DMS53 treated with DMSO at 0.1 percent for 48 hours (cell line): ENCODE data around the gene NNMT.

Experiments used
- DNase-seq: peaks from one replicate; lab custom pipeline; 2025; ENCODE audit not compliant: unreplicated experiment; lab: John Stamatoyannopoulos, UW

NNMT gene

DNA sequence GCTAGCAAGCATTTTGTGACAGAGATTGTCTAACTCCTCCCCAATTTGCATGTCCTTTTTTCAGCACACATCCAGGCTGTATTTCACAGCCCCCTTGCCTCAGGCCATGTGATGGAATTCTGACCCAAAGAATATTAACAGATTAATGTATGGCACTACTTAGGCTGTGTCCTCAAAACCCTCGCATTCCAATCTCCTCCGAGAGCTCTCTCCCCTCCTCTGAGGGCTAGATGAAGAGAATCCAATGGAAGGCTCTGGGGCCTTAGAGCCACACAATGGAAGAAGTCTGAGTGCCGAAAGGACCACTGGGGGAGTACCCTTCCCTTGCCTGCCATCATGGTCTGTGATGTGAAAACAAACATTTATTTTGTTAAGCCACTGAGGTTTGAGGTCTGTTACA, 13.7 kb upstream of the NNMT start:
- DNase-seq: no peak

DNA sequence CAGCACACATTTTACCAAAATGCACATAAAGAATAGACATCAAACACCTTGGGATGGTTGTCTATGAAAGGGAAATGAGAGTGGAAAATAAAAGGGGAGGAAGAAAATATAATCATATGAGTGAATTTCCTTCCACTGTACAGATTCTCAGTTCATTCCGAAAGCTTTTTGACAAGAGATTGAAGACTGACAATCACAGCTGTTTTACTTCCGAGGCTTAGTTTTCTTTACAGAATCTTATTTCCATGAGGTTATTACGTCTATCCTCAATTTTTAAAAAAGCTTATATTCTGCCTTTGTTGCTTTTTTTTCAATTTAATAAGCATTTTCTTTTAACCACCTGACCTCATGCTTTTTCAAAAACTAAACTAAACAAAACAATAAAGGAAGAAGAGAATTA, 12.8 kb upstream of the NNMT start:
- DNase-seq: no peak

DNA sequence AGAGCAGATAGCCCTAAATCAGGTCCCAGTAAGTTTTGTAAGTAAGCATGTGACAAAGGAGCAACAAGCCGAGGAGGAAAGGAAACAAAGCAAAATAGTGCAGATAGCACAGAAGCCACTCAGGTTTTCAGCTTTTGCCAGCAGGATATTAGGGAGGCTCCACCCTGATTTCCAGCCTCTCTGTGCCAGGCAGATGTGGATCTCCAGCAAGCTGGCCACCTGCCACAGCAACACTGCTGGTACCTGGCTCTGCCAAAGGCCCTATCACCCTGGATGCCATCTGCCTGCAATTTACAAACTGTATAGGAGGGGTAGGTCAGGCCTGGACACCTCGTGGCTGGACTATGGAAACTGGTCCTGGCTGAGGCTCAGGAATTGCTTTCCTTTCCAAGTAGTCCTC, 12.2 kb upstream of the NNMT start:
- peak; percentile 9 for DNase-seq

DNA sequence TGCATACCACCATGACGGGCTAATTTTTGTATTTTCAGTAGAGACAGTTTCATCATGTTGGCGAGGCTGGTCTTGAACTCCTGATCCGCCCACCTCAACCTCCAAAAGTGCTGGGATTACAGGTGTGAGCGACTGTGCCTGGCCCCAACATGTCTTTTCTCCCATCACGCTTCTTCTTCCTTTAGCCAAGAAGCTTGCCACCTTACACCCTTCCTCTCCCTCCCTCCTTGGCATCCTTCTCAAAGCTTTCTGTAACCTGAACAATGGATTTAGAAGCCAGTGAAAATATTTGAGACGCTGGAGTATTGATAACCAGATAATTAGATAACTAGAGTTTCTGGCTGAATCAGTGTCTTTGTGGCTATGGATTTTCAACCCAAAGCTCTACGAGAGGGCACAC, 11.3 kb upstream of the NNMT start:
- DNase-seq: no peak

DNA sequence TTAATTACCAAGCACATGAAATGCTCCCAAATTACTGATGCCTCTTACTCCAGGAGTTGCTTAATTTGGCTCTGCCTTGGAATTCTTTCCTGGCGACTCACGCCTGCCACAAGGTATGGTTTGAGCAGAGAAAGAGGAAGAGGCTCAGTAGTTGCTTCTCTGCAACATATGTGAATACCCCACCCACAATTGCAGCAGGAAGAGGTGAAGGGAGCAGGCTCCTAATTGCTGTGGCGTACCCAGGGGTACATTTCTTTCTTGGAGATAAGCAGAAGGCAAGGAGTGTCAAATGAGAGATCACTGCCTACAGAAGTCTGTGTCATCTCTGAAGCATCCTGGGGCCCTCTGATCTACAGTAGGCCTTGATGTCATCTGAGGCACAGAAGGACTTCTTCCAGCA, 10.6 kb upstream of the NNMT start:
- DNase-seq: no peak

DNA sequence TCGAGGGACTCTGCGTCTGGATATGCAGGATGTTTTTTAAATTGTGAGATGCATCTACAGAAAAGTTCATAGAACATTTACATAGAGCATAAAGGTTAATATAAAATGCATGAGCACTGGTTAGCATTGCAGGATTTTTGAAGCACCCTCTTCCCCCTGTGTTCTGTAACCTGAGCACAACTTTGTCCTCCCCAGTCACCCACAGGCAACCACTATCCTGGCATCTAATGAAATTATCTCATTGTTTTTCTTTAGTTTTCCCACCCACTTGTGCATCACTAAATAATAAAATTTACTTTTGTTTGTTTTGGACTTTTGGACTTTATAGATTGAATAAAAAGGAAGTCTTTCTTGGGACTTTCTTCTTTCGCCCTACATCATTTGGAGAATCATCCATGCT, 10.0 kb upstream of the NNMT start:
- no peak for DNase-seq

DNA sequence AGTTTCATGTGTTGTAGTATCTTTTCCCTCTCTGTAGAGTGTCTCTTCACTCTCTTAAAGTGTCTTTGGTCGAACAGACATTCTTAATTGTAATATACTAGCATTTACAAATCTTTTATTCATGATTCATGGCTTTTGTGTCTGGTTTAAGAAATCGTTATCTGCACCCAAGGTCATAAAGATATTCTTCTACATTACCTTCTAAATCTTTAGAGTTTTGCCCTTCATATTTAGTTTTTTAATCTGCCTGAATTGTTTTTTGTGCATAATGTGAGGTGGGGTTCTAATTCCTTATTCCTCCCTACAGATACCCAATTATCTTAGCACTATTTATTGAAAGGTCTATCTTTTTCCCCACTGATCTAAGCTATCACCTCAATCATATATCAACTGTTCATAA, 9.0 kb upstream of the NNMT start:
- no peak for DNase-seq

DNA sequence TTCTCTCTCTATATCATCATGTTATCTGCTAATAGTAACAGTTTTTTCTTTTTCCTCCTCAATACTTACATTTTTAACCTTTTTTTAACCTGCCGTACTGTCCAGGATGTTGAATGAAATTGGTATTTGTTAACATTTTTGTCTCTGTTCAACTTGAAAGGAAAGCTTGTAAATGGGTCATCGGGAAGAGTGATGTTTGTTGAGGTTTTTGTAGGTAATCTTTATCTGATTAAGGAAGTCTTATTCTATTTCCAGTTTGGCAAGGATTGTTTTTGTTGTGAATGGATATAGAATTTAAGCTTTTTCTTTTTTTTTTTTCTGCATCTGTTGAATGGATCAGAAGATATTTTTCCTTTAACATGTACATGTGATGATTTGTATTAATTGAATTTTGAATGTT, 8.1 kb upstream of the NNMT start:
- no peak for DNase-seq

DNA sequence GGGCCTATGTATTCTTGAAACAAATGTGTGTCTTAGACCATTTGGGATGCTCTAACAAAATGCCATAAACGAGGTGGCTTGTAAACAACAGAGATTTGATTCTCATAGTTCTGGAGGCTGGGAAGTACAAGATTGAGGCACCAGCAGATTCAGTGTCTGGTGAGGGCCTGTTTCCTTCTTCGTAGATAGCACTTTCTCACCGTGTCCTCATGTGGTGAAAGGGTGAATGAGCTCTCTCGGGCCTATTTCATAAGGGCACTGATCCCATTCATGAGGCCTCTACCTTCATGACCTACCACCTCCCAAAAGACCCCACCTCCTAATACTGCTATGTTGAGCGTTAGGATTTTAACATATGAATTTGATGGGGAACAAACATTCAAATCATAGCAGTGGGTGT, 6.4 kb upstream of the NNMT start:
- no peak for DNase-seq

DNA sequence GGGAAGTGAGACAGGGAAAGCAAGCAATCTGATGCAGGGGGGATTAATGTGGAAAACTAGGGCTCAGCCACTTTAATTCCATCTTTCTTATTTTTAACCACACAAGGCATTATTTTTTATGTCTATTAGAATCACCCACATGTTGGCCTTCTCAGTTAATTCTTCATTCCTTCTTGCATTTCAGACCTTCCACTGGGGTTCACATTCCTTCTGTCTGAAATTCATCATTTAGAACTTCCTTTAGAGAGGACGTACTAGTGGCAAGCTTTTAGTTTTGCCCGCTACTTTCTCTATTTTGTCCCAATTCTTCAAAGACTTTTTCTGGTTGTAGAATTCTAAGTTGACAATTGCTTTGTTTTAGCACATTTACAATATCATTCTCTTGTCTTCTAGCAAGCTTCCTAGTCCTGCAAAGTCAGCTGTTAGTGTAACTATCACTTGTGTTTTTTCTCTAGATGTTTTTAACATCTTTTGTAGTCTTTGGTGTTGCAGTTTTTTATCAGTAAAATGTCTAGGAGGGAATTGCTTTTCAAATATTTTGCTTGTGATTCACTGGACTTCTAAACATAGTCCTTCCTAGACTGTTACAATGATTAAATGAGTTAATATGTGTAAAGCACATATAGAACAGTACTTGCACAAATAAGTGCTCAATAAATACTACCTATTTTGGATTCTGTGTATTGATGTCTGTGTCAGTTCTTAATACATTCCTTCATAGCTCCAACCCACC, 5.5 kb upstream of the NNMT start:
- DNase-seq: no peak

DNA sequence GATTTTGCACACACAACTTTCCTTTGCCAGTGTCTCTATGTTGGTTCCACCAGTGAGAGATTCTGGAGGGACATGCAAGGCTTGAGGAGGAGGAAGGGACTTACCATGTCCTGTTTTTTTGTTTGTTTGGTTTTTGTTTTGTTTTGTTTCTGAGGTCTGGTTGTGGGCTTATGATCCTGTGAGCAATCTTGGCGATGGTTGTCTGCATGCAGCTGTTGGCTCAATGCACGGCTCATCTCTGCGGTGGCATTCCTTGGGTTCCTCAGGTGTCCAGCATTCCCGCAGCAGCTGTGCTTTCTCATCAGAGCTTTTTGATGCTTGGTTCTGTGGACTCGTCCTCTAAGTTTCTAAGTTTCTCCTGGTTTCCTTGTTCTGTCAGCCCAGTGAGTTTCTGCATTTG, 4.8 kb upstream of the NNMT start:
- DNase-seq: no peak

DNA sequence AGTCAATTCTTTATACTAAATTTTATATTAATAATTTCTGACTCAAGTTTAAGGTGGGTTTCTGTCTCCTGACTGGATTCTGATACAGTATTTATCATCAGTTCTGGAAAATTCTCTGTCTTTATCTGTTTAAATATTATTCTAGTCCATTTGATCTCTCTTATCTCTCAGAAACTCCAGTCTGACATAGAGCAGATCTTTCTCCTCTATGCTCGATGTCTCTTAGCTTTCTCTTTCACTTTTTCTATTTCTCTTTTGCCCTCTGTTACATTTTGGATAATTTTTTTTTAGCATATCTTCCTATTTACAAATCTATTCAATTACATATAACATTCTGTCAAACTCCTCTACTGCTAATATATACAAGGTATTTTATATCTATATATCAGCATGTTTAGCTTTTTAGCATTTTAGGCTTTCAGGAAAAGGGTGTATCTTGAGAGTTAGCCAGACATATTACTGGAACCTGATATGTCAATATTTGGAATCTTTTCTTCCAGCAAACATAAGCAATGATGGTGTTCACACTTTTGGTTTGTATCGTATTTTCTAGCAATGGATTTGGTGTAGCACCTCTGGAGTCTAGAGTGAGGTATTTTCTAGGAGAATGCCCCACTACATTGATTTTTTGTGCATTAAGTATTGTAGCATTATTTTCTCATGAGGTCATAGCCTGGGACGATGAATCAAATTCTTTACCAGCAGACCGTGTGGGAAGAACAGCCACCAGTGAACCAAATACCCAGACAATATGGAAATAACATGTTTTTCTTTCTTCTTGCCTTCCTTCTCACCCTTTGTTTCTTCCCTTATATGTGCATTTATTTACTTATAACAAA, 4.1 kb upstream of the NNMT start:
- DNase-seq: no peak

DNA sequence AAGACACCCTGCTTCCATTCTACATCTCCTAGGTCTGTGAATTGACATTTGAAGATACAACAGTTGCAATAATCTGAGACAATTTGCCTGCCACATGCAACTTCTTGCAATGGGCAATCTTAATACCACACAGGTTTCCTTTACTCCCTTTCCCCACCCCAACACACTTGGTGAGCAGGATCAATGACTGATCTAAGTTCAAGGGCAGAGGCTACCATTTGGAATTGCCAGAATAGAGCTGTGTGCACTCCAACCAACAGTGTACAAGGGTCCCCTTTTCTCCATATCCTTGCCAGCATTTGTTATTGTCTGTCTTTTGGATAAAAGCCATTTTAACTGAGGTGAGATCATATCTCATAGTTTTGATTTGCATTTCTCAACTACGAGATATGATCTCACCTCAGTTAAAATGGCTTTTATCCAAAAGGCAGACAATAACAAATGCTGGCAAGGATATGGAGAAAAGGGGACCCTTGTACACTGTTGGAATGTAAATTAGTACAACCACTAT, 2.9 kb upstream of the NNMT start:
- no peak for DNase-seq

DNA sequence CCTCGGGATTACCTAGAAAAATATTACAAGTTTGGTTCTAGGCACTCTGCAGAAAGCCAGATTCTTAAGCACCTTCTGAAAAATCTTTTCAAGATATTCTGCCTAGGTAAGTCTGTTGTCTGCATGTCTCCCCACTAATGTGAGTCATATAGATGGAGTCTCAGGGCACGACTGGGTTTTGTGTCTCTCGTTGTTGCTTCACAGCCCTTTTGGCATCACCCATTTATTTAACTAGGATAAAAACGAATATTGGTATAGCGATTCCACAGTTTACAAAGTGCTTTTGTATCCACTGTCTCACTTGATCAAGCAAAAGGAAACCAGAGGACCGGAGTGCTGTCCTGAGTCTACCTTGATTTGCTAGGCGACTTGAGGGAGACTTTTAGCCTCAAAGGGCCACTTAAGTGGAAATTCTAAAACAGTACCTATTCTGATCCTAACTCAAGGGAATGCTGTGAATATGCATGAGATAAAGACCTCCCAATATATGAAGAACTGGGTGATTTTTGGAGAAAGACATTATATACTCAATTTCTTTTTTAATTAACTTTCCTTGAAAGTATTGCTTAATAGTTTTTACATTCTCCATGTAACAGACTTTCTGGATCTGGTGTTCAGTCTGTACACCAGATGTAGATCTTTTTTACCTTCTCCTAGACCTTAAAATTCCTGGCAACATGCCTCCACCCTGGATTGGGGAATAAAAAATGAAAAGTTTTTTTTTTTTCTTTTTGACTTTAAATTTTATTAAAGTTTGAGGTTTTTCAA, 590 bp downstream of the NNMT start:
- no peak for DNase-seq

DNA sequence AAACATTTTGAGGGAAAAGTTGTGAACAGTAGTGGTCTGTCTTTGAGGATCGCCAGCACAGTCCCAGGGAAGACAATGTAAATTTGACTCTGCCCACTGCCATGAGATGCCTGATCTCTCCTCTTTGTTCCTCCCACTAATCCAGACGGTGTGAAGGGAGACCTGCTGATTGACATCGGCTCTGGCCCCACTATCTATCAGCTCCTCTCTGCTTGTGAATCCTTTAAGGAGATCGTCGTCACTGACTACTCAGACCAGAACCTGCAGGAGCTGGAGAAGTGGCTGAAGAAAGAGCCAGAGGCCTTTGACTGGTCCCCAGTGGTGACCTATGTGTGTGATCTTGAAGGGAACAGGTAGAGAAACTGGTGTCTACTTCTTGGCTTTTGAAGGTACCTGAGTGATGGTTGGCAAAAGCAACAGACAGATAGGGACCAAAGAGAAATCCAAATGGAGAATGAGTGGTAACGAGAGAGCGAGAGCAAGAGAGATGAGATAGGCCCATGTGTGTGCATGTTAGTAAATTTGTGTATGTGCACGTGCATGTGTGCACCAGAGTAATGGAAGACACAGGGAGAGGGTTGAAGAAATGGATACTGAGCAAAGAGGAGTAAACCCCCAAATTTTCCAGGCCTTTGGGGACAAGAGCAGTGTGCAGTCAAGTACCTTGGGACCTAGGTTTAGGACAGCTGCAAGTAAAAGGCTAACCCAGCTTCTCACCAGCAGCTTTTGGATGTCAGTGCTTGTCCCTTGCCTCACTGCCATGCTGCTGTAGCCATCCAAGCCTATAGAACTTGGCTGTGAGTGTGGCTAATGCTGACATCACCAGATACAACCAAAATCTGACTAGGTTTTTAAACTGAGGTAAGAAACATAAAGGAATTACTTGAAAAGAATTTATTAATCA, 1.9 kb downstream of the NNMT start:
- DNase-seq: no peak

DNA sequence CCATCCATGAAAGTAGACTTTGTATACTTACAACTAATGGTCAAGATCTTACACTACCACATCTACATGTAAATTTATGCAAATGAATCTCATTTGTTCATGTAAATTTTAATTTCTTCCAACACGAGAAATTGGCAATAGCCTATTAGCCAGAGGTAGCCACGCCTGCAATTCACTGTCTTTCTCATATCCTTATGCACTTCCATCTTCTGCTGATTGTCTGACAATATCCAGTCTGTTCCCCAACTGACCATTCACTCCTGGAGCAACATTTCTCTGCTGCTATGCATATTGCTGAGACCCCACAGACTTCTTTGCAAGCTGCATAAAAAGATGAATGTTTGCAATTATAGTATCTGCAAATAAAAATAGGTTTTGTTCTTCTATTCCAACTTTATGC, 2.5 kb downstream of the NNMT start:
- DNase-seq: no peak

DNA sequence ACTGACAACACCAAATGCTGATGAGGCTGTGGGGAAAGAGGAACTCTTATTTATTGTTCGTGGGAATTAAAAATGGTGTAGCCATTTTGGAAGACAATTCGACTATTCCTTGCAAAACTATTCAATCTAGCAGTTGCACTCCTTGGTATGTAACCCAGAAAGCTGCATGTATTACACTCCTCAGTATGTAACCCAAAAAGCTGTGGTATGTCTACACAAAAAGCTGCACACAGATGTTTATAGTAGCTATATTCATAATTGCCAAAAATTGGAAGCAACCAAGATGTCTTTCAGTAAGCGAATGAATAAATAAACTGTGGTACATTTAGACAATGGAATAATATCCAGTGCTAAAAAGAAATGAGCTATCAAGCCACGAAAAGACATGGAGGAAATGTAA, 4.9 kb downstream of the NNMT start:
- no peak for DNase-seq

DNA sequence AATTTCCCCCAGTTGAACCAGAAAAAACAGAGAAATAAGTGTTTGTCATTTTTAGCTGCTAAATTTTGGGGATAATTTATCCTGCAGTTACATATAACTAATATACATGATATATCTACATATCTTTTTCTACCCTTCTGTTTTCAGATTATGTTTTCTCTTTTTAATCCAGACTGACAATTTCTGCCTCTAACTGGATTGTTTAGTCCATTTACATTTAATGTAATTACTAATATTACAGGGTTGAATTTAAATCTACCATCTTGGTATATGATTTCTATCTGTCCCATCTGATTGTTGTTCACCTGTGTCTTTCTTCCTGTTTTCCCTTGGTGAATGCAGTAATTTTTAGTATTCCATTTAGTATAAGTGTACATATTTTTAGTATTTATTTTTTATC, 5.7 kb downstream of the NNMT start:
- DNase-seq: no peak

DNA sequence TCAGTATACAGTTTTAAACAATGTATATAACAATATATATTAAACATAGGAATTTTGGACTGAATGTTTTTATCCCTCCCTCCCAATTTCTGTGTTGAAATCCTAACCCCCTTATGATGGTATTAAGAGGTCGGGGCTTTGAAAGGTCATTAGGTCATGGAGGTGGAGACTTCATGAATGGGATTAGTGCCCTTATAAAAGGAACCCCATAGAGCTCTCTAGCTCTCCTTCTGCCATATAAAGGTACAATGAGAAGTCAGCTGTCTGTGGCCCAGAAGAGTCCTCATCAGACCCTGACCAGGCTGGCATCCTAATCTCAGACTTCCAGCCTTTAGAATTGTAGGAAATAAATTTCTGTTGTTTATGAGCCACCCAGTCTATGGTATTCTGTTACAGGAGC, 6.5 kb downstream of the NNMT start:
- no peak for DNase-seq

DNA sequence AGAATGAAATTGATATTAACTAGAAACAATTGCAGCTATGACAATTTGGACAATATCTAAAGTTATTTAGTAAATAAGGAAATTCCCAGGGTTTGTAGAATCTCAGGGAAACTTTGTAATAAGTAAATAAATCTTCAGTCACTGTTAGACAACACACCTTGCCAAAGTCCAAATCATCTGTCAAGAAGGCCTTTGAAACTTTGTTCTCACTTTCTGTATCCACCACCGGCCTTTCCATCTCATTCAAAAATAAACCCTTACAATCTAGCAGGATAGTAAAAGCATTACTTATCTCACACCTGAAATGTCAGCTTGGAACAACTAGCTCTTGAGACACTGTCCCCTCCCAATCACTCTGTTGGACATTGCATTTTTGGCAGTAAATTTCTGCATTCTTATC, 7.9 kb downstream of the NNMT start:
- no peak for DNase-seq

DNA sequence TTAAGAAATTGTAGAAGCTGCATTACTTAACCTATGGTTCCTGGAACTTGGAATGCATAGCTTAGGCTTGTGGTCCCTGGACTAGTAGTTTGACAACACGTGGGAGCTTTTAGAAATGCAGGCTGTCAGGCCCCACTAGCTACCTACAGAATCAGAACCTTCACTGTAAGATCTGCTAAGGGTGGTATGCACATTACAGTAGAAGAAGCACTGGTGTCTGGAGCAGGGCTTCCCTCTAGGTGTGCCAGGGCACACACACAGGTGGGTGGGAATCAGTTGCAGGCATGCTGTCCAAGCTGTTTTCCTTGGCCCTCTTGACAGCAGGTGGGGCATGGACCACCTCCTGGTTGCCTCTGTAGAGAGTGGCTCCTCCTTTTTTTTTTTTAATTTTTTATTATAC, 8.8 kb downstream of the NNMT start:
- no peak for DNase-seq
